Glutamatergic neuron (in vitro differentiated cells): ENCODE measurements around the gene ERMAP. TPM values are rescaled to one million over a fixed set of nuclear protein-coding genes. Genes with fewer than 3 reads are reported as not detected.

Experiments
- DNase-seq: peaks from one replicate; pipeline ENCODE4 v3.0.0; 2022
- H3K27ac Mint-ChIP-seq: one replicate; pipeline ENCODE4 v1.8.0; 2020; ENCODE audit warnings: mild to moderate bottlenecking, mixed read lengths, inconsistent platforms; ENCODE audit not compliant: unreplicated experiment
- H3K27me3 Mint-ChIP-seq: one replicate; pipeline ENCODE4 v1.8.0; 2020; ENCODE audit warnings: mild to moderate bottlenecking, moderate library complexity, mixed read lengths, inconsistent platforms; ENCODE audit not compliant: unreplicated experiment
- H3K36me3 Mint-ChIP-seq: one replicate; pipeline ENCODE4 v1.8.0; 2020; ENCODE audit warnings: mild to moderate bottlenecking, mixed read lengths, inconsistent platforms; ENCODE audit not compliant: unreplicated experiment
- H3K4me1 Mint-ChIP-seq: one replicate; pipeline ENCODE4 v1.8.0; 2020; ENCODE audit warnings: mild to moderate bottlenecking, low read depth, mixed read lengths, inconsistent platforms; ENCODE audit not compliant: unreplicated experiment
- H3K4me3 Mint-ChIP-seq: one replicate; pipeline ENCODE4 v1.8.0; 2020; ENCODE audit warnings: mild to moderate bottlenecking, mixed read lengths, inconsistent platforms; ENCODE audit not compliant: unreplicated experiment
- H3K9me3 Mint-ChIP-seq: one replicate; pipeline ENCODE4 v1.8.0; 2020; ENCODE audit warnings: mild to moderate bottlenecking, moderate library complexity, mixed read lengths, inconsistent platforms; ENCODE audit not compliant: unreplicated experiment
- CTCF ChIP-seq: fragments of 200-600 bp; sonication (generic); IDR thresholded peaks from one replicate; pipeline ENCODE4 v1.5.0; 2021; ENCODE audit not compliant: partially characterized antibody, unreplicated experiment
- total RNA-seq: library from RNA; stranded (reverse); fragmentation: NEBNext Ultra II Directional; extraction: Animal tissue kit (Norgen Biotek cat#: 25700); gene quantifications from one replicate; pipeline ENCODE4 v1.2.1, GENCODE V29; 2021; ENCODE audit not compliant: unreplicated experiment

The ERMAP gene
- total RNA-seq, 1 donor from 2014 or later: 4.9 TPM

- Mint-ChIP-seq H3K9me3 (peaks cover 7% of the 10 kb centered on the region), H3K36me3 (no peaks in the 10 kb centered on the region), H3K4me1 (peaks cover 4% of the 10 kb centered on the region), H3K27ac (no peak overlapping the region), H3K4me3 (peak overlapping the region; percentile 58), H3K27me3 (peaks cover 5% of the 10 kb centered on the region)
- no peak for DNase-seq
- no peak for TF ChIP-seq CTCF
These were observed 1.1 kb downstream of the ERMAP start for GRCh38 chr1:42817976-42818375.

GRCh38 chr1:42820813-42821212, 3.9 kb downstream of the ERMAP start:
- Mint-ChIP-seq H3K4me1 (peaks cover 2% of the 10 kb centered on the region), H3K4me3 (no peak overlapping the region), H3K27ac (no peak overlapping the region), H3K36me3 (no peaks in the 10 kb centered on the region), H3K27me3 (peaks cover 4% of the 10 kb centered on the region), H3K9me3 (peaks cover 7% of the 10 kb centered on the region)
- DNase-seq: no peak
- no peak for TF ChIP-seq CTCF

- Mint-ChIP-seq H3K36me3 (no peaks in the 10 kb centered on the region), H3K4me1 (peaks cover 2% of the 10 kb centered on the region), H3K27ac (no peak overlapping the region), H3K27me3 (no peaks in the 10 kb centered on the region), H3K4me3 (no peak overlapping the region), H3K9me3 (peaks cover under 1% of the 10 kb centered on the region)
- no peak for DNase-seq
- TF ChIP-seq CTCF: no peak
These were observed 4.8 kb downstream of the ERMAP start for GRCh38 chr1:42821690-42822089.

GRCh38 chr1:42822800-42823392, 6.0 kb downstream of the ERMAP start:
- H3K9me3 Mint-ChIP-seq: no peaks in the 10 kb centered on the region
- no peaks in the 10 kb centered on the region for H3K27me3 Mint-ChIP-seq
- H3K4me3 Mint-ChIP-seq: no peak overlapping the region
- no peak for DNase-seq
- no peaks in the 10 kb centered on the region for H3K36me3 Mint-ChIP-seq
- peaks cover 3% of the 10 kb centered on the region for H3K4me1 Mint-ChIP-seq
- no peak for TF ChIP-seq CTCF
- H3K27ac Mint-ChIP-seq: no peak overlapping the region

GRCh38 chr1:42824481-42825035, 7.6 kb downstream of the ERMAP start:
- no peaks in the 10 kb centered on the region for H3K27me3 Mint-ChIP-seq
- no peak for DNase-seq

More at GRCh38 chr1:42824481-42825035, 7.6 kb downstream of the ERMAP start:
- Mint-ChIP-seq H3K9me3 (no peaks in the 10 kb centered on the region), H3K4me3 (no peak overlapping the region), H3K27ac (no peak overlapping the region), H3K36me3 (no peaks in the 10 kb centered on the region), H3K4me1 (peaks cover 3% of the 10 kb centered on the region)
- no peak for TF ChIP-seq CTCF
